ENCODE results near the gene CDIPT. TPM values are rescaled to one million over a fixed set of nuclear protein-coding genes. Genes with fewer than 3 reads are reported as not detected.

Gene CDIPT
- total RNA-seq, 2 experiments from 2014 or later, result 30.2 to 35.4 TPM

DNA sequence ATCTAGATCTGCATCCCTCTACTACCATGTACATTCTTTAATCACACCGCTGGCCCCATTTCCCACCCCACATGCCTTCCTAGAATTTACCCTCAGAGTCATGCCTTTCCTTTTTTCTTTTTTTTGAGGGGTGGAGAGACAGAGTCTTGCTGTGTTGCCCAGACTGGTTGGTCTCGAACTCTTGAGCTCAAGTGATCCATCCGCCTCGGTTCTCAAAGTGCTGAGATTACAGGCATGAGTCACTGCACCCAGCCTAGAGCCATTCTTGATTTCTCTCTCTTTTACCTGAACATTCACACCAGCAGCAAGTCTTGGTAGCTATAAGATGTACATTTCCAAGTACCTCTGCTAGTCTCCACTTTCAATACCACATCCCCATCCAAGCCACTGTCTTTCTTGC, 44.9 kb downstream of the CDIPT start:
- H3K9me3 Mint-ChIP-seq, result no peaks in the 10 kb centered on the region
- ATAC-seq, result no peak

DNA sequence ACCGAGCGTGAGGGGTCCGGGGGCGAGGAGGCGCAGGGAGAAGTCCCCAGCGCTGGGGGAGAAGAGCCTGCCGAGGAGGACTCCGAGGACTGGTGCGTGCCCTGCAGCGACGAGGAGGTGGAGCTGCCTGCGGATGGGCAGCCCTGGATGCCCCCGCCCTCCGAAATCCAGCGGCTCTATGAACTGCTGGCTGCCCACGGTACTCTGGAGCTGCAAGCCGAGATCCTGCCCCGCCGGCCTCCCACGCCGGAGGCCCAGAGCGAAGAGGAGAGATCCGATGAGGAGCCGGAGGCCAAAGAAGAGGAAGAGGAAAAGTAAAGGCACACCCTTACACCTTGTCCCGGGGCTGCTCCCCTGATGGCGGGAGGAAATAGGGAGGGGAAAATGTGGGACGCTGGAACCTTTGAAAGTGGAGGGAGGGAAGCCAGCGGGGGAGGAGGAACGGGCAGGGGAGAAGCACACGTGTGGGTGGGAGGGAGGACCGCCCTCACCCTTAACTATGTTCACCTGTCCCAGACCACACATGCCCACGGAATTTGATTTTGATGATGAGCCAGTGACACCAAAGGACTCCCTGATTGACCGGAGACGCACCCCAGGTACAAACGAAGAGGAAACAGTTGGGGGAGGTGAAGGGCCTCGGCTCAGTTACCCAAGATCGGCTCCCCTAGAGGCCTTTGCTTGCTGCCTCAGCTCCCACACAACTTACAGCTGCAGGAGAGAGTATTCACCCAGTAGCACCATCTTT, 46.2 kb downstream of the CDIPT start:
- Mint-ChIP-seq H3K4me3 (peak overlapping the region; percentile 98), H3K9me3 (no peaks in the 10 kb centered on the region), H3K27me3 (no peaks in the 10 kb centered on the region), H3K4me1 (ENCODE audit: low read depth) (peaks cover 67% of the 10 kb centered on the region), H3K36me3 (ENCODE audit: low read depth) (peaks cover 28% of the 10 kb centered on the region), H3K27ac (peak overlapping the region; percentile 95)
- peak; percentile 48 for ATAC-seq
- intact Hi-C loops (cut with micrococcal nuclease), result loop anchor here (10.0 kb wide), 1 partner anchor 112 kb away; no protein-coding TSS in a partner anchor
- peak; percentile 85 for DNase-seq
- TF ChIP-seq, protein P1, sequence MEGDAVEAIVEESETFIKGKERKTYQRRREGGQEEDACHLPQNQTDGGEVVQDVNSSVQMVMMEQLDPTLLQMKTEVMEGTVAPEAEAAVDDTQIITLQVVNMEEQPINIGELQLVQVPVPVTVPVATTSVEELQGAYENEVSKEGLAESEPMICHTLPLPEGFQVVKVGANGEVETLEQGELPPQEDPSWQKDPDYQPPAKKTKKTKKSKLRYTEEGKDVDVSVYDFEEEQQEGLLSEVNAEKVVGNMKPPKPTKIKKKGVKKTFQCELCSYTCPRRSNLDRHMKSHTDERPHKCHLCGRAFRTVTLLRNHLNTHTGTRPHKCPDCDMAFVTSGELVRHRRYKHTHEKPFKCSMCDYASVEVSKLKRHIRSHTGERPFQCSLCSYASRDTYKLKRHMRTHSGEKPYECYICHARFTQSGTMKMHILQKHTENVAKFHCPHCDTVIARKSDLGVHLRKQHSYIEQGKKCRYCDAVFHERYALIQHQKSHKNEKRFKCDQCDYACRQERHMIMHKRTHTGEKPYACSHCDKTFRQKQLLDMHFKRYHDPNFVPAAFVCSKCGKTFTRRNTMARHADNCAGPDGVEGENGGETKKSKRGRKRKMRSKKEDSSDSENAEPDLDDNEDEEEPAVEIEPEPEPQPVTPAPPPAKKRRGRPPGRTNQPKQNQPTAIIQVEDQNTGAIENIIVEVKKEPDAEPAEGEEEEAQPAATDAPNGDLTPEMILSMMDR (IDR thresholded peaks at IDR 0.05), result no peak
- CTCF ChIA-PET, result interaction anchor here (1.0 to 8.1 kb wide), 15 partner anchors 9 to 248 kb away, joined by 3 to 95 read pairs (median 6); partner anchors contain the start of genes ALDOA, CDIPT, HIRIP3 and TLCD3B
- POLR2A ChIA-PET, result interaction anchor here (0.9 to 13.9 kb wide), 7 partner anchors 7 to 116 kb away, joined by 3 to 167 read pairs (median 3); partner anchors contain the start of genes MAZ and PRRT2

More for the DNA sequence above, 44.9 kb downstream of the CDIPT start:
- intact Hi-C loops (cut with micrococcal nuclease), result loop anchor here (10.0 kb wide), 1 partner anchor 113 kb away; no protein-coding TSS in a partner anchor
- no peak for DNase-seq
- peak overlapping the region; percentile 79 for H3K27ac Mint-ChIP-seq
- CTCF ChIA-PET, result interaction anchor here (0.8 to 8.1 kb wide), 6 partner anchors 9 to 116 kb away, joined by 3 to 95 read pairs (median 18); no protein-coding TSS in a partner anchor
- peak overlapping the region; percentile 79 for H3K4me3 Mint-ChIP-seq
- TF ChIP-seq, protein P1 (IDR thresholded peaks at IDR 0.05), result no peak
- peaks cover 30% of the 10 kb centered on the region for H3K36me3 Mint-ChIP-seq (ENCODE audit: low read depth)
- POLR2A ChIA-PET, result interaction anchor here (0.6 to 13.9 kb wide), 4 partner anchors 8 to 178 kb away, joined by 3 to 167 read pairs (median 6); partner anchors contain the start of genes MAZ and PRRT2
- H3K27me3 Mint-ChIP-seq, result no peaks in the 10 kb centered on the region
- peaks cover 72% of the 10 kb centered on the region for H3K4me1 Mint-ChIP-seq (ENCODE audit: low read depth)

DNA sequence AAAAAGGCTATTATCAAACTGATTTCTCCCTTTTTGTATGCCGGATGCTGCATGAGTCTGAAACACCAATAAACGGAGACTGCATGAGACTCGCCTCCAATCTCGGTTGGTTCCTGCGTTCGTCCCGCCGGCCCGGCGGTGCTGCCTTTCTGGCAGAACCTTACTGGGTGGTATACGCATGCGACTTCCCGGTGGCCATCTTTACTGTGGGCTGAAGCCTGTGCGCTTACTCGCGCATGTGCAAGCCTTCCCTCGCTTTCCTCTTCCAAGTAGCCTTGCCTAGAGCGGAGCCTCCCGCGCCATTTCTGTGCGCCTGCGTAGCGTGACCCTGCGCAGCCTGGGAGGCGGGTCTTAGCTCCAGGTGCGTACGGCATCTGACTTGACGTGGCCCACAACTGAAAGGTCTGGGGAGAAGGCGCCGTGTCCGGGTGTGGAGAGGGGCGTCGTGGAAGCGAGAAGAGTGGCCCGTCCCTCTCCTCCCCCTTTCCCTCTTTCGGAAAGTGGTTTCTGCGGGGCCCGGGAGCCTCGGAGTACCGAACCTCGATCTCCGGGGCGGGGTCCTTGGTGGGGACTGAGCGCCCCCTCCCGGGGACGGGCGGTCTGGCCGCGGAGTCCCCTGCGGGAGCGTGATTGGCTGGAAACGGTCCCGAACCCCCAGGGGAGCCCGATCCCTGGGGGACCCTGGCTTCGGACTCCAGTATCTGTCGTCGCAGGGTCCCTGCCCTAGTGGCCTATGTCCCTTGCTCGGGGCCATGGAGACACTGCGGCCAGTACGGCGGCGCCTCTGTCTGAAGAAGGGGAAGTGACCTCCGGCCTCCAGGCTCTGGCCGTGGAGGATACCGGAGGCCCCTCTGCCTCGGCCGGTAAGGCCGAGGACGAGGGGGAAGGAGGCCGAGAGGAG, 47.0 kb downstream of the CDIPT start, which contains the start of gene PAGR1:
PAGR1 (plus strand) TSS at position 360 of the 901 bp plus-strand sequence; CDS start at position 734, 374 bp downstream.
- H3K27me3 Mint-ChIP-seq, result no peaks in the 10 kb centered on the region
- no peaks in the 10 kb centered on the region for H3K9me3 Mint-ChIP-seq
- H3K27ac Mint-ChIP-seq, result peak within 1 kb of the TSS; percentile 95
- ATAC-seq (peak; percentile 74), DNase-seq (peak; percentile 99)
- intact Hi-C loops (cut with micrococcal nuclease), result loop anchor here (10.0 kb wide), 1 partner anchor 111 kb away; no protein-coding TSS in a partner anchor
- H3K4me1 Mint-ChIP-seq (ENCODE audit: low read depth), result peaks cover 69% of the 10 kb centered on the region
- H3K36me3 Mint-ChIP-seq (ENCODE audit: low read depth), result peaks cover 29% of the 10 kb centered on the region
- CTCF ChIA-PET, result interaction anchor here (0.6 to 8.1 kb wide), 26 partner anchors 8 to 959 kb away, joined by 3 to 95 read pairs (median 4); partner anchors contain the start of genes ALDOA, CDIPT, HIRIP3 and TAOK2
- POLR2A ChIA-PET, result interaction anchor here (0.9 to 13.9 kb wide), 9 partner anchors 6 to 116 kb away, joined by 3 to 167 read pairs (median 3); partner anchors contain the start of genes MAZ and PRRT2
- TF ChIP-seq, protein P1 (IDR thresholded peaks at IDR 0.05), result peak; percentile 94
- peak within 1 kb of the TSS; percentile 98 for H3K4me3 Mint-ChIP-seq

DNA sequence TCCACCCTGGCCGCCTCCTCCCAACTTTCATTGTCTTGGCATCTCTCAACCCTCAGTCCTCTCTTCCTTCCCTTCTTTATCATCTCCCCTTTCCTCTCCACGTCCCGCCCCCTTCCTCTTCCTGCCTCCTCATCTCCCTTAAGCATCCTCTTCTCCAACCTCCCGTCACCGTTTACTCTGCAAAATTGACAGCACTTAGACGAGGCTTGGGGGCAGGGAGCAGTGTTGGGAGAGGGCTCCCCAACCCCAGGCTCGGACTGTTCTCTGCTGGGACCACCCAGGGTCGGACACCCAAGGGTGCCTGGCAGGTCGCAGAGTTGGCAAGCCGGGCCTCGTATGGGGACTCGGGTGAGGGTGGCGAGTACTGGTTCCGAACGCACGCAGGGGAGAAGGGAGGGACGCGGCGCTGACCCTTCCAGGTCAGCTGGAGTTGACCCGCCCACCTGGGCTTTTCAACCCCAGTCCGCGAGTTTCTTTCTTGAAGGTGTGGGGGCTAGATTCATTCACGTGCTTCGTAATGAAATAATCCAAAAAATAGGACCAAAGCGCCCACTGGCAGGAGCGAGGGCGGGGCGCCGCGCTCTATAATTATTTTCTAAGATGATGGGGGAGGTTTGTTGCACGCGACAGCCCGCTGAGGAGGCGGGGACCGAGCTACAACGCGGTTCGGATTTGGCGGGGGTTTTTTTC, 47.8 kb downstream of the CDIPT start:
- H3K27me3 Mint-ChIP-seq, result no peaks in the 10 kb centered on the region
- no peaks in the 10 kb centered on the region for H3K9me3 Mint-ChIP-seq
- ATAC-seq (no peak), DNase-seq (peak; percentile 74)
- peak overlapping the region; percentile 98 for H3K4me3 Mint-ChIP-seq
- POLR2A ChIA-PET, result interaction anchor here (0.9 to 13.9 kb wide), 7 partner anchors 5 to 91 kb away, joined by 3 to 167 read pairs (median 7); partner anchors contain the start of genes MAZ, MVP, PAGR1 and PRRT2
- peak overlapping the region; percentile 95 for H3K27ac Mint-ChIP-seq
- TF ChIP-seq, protein P1 (IDR thresholded peaks at IDR 0.05), result no peak
- CTCF ChIA-PET, result interaction anchor here (0.6 to 8.1 kb wide), 24 partner anchors 7 to 960 kb away, joined by 3 to 95 read pairs (median 4); partner anchors contain the start of genes ALDOA, CDIPT, HIRIP3 and TAOK2
- peaks cover 37% of the 10 kb centered on the region for H3K36me3 Mint-ChIP-seq (ENCODE audit: low read depth)
- intact Hi-C loops (cut with micrococcal nuclease), result loop anchor here (10.0 kb wide), 1 partner anchor 110 kb away; no protein-coding TSS in a partner anchor
- H3K4me1 Mint-ChIP-seq (ENCODE audit: low read depth), result peaks cover 70% of the 10 kb centered on the region
